Hepatic stellate cell (primary cell): ENCODE measurements around the gene NSFL1C.
"Not testable (repeated sequence)": the region's sequence is repeated elsewhere in the genome, so short reads cannot be mapped to it uniquely, and the experiment has no call there.

Experiments
- DNase-seq: peaks from one replicate; pipeline ENCODE4 v3.0.0; 2011; ENCODE audit warnings: low spot score

The NSFL1C gene

DNA sequence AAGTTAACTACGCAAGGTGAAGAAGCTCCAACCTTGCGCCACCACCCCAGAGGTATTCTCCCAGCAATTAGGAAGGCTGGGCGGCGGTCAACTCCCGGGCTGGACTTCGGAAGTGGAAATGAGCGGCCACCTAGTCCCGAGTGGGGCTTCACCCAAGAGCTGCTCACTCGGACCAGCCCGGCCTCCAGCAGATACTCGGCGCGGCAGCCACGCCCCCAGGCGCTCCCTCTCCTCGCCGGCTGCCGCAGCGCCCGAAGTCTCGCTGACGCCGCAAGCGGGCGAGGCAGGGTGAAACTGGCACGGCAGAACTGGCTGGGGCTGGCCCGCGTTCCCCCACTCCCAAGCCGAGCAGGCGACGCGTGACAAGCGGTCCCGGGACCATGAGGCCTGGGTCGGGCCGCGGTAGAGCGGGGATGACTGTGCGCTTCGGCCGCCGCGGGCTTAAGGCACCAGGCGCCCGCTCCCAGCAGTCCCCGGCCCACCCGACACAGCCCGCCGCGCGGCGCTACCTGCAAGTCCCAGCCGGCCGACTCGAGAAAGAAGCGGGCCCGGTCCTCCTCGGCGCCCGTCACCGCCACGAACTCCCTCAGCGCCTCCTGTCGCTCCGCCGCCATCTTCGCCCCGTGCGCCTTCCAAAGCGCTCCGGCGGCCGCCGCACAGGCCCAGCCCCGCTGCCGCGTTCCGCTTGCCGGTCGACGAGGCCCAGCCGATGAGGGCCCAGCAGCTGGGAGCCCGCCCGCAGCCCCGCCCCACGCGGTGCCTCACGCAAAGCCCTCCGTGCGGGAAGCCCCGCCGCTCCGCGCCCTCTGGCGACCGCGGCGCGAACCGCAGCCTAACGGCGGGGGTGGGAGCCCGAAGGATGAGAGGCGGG lies at the start of gene NSFL1C:
NSFL1C (minus strand) TSS at position 639 of the 871 bp plus-strand sequence; CDS start at position 614, 25 bp downstream.
- DNase-seq: peak; percentile 93

GRCh38 chr20:1513801-1514200 lies 47.2 kb upstream of the NSFL1C start:
- DNase-seq: no peak

GRCh38 chr20:1509237-1509636 lies 42.6 kb upstream of the NSFL1C start:
- DNase-seq: peak; percentile 29

DNA sequence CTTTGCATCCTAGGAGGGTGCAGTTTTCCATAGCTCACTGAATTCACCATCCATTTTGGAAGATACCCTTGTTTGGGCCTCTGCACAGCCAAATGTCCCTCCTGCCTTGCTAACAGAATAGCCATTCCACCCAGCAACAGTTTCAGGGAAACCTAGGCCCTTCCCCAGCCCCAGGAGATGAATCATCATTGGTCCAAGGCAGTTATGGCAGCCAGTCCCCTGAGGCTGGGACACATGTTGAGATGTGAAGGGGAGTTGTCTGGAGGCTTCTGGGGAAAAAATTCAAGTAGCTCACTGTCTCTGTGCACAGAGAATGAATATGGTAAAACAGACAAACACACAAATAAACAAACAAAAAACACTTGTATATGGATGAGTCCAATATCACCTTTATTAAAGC lies 41.9 kb upstream of the NSFL1C start:
- no peak for DNase-seq

DNA sequence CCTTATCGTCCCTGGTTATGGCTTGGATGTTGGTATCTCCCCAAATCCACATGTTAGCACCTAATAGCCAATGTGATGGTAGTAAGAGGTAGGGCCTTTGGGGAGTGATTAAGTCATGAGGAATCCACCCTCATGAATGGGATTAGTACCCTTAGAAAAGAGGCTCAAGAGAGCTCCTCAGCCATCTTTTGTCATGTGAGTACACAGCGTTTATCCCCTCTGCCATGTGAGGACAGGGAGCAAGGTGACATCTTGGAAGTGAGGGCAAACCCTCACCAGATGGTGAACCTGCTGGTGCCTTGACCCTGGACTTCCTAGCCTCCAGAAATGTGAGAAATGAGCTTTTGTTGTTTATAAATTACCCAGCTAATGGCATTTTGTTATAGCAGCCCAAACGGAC lies 40.6 kb upstream of the NSFL1C start:
- no peak for DNase-seq

- no peak for DNase-seq
Observed at GRCh38 chr20:1505871-1506270, 39.2 kb upstream of the NSFL1C start.

DNA sequence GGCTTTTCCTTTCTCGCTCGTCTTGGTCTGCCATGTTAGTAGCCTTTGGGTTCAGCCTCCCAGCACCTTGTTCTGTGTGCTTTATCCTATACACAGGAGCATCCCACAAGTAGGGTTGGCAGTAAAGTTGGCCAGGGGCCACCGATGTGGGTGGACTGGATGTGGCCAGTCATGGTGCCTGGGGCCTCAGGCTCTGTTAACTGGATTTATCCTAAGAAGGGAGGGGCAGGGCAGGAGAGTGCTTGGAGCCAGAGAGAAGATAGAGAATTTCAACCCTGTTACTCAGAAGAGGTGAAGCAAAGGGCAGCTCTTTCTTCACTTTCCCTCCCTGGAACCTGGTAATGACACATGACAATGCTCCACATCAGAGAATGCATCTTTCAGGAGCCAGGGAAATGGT lies 38.7 kb upstream of the NSFL1C start:
- no peak for DNase-seq

DNA sequence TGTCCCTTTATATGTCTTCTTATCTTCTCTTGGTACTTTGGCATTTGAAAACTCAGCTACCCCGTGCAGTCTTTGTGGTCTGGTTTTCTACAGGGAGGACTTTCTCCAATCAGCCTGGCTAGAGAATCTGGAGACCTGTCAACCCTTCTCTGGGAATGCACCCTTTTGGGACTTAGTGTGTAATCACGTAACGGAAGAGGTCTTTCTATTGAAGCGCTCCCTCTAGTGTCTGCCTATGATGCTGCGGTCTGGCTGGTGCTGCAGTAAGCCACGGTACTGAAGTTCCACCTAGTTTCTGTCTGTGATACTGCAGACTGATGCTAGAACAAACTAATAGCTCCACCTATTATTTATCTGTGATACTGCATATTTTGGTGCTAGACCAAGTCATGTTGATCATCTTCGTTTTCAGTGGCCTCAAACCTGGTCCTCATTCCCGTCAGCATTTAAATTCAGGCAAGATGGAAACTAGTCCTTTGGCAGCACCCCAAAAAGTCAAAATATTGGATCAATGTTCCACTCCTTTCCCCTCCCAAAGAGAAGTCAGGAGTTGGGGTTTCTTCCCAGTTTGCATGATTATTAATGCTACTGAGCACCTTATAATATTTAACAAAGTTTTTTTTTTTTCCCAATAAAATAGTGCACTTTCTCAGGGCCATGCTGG lies 37.0 kb upstream of the NSFL1C start:
- peak; percentile 72 for DNase-seq

- no peak for DNase-seq
Observed at GRCh38 chr20:1500496-1500895, 33.8 kb upstream of the NSFL1C start.

DNA sequence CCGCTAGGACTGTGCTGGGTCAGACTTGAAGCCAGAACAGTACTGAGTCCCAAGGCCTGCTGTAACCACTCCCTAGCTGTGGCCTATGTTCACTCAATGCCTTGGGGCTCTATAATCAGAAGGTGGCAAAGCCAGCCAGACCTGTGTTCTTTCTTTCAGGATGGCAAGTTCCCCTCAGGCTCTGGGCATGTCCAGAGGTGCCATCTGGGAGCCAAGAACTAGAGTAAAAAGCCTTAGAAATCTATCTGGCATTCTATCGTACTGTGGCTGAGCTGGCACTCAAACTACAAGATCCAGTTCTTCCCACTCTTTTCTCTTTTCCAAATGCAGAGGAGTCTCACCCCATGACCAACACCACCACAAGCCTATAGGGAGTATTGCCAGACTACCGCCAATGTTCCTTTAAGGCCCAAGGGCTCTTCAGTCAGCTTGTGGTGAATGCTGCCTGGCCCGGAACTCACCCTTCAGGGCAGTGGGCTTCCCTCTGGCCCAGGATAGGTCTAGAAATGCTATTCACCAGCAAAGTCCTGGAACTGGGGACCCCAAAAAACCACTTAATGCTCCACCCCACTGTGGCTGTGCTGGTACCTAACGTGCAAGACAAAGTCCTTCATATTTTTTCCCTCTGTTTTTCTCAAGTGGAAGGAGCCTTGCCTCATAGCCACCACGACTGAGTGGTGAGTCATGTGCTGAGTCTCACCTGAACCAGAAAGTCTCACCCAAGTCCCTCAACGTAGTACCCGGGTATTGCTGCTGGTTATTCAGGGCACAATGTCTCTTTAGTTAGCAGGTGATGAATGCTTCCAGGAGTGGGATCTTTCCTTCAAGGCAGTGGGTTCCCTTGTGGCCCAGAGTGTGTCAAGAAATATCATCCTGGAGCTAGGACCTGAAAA lies 33.1 kb upstream of the NSFL1C start:
- no peak for DNase-seq

GRCh38 chr20:1497371-1497770 lies 30.7 kb upstream of the NSFL1C start:
- DNase-seq: not testable (repeated sequence)

- no peak for DNase-seq
Observed at GRCh38 chr20:1496930-1497329, 30.3 kb upstream of the NSFL1C start.

- DNase-seq: no peak
Observed at GRCh38 chr20:1494436-1494835, 27.8 kb upstream of the NSFL1C start.

DNA sequence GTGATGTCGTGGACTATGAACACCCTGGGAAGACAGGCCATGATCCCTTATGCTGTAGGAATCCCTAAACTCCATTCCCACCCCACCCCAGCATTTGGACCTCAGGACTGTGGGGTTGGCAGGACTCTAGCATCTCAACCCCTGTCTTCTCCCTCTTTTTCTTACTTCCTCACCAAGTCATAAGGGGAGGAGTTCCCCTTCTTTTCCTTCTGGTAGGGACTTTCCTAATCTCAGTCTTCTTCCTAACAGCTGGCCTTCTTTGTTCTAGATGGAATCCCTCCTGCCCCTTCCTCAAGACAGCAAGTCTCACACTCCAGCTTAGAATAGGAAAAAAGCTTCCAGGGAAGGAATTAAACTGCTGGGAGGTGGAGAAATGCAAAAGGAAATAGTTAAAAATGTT lies 26.9 kb upstream of the NSFL1C start:
- DNase-seq: no peak

DNA sequence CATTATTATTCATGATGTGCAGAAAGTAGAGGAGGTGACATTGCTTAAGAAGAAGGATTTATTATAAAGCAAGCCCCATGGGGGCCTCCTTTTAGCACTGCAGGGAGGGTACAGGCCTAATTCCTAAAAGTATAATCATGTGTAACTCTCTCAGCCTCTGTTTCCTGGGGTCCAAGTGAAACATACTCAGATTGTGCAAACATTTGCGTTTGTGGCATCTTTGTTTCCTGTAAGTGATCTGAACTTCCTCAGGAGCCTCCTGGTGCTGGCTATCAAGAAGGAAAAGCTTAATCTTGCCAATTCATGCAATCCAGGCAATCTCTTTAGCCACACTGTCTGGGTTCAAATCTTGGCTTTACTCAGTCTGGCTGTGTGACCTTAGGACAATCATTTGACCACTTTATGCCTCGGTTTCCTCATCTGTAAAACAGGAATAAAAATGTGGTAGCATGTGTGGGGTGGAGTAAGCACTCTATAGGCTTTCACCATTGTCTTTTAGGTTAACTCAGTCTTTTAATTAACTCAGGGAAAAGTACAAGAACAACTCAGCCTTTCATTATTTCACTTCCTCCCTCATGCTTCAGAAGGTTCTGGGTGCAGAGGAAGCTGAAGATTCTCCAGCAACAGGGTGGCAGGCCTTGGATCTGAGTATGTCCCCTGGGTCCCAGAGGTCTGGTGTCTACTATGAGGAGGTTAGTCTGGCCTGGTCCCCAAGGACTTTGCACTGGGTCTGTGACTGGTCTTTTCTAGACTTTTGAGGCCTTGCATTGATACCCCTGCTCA lies 25.4 kb upstream of the NSFL1C start:
- DNase-seq: no peak

- no peak for DNase-seq
Observed at GRCh38 chr20:1491281-1491840, 24.7 kb upstream of the NSFL1C start, which contains the start of gene SIRPB2. SIRPB2 (minus strand) TSS chr20:1491420; CDS start chr20:1491359, 61 bp downstream.

GRCh38 chr20:1490643-1491195 lies 24.1 kb upstream of the NSFL1C start:
- no peak for DNase-seq

- DNase-seq: no peak
Observed at GRCh38 chr20:1489764-1490436, 23.3 kb upstream of the NSFL1C start.

DNA sequence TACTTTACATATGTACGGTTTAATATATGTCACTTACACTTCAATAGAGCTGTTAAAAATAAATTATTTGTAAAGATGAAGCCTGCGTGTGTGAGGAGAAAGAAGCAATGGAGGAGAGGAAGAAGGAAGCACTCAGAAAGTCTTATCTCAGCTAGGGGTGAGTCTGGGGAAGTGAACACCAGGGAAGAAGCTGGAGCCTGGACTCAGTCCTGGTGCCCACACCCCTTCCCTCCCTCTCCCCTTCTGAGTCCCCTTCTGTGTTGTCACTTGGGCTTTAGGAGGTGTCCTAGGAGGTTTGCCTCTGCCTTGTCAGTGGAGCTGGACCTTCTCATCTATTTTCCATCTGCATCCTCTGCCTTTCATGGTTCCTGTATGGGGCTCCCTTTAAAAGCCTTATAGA lies 22.7 kb upstream of the NSFL1C start:
- no peak for DNase-seq

GRCh38 chr20:1486566-1486965 lies 19.9 kb upstream of the NSFL1C start:
- DNase-seq: no peak
